Activated CD4-positive, alpha-beta T cell treated with anti-CD3 and anti-CD28 coated beads for 48 hours (primary cell): ENCODE results near the gene DFFA.
"Not testable (repeated sequence)": the region's sequence is repeated elsewhere in the genome, so short reads cannot be mapped to it uniquely, and the experiment has no call there.

Source experiments
- DNase-seq: peaks from one replicate; pipeline ENCODE4 v3.0.0-alpha.2; 2020

DFFA gene

GRCh38 chr1:10504249-10504648 lies 31.9 kb upstream of the DFFA start:
- DNase-seq, result no peak

GRCh38 chr1:10502206-10502605 lies 29.9 kb upstream of the DFFA start:
- DNase-seq, result no peak

GRCh38 chr1:10498231-10498630 lies 25.9 kb upstream of the DFFA start:
- DNase-seq, result no peak

- no peak for DNase-seq
Observed at GRCh38 chr1:10497109-10497508, 24.8 kb upstream of the DFFA start.

- peak; percentile 19 for DNase-seq
Observed at GRCh38 chr1:10495952-10496351, 23.6 kb upstream of the DFFA start.

GRCh38 chr1:10495475-10495817 lies 23.1 kb upstream of the DFFA start:
- DNase-seq, result no peak

GRCh38 chr1:10494754-10495474 lies 22.6 kb upstream of the DFFA start:
- peak; percentile 89 for DNase-seq

GRCh38 chr1:10494418-10494753 lies 22.1 kb upstream of the DFFA start:
- no peak for DNase-seq

- DNase-seq, result no peak
Observed at GRCh38 chr1:10490286-10490970, 18.1 kb upstream of the DFFA start.

GRCh38 chr1:10489291-10490055 lies 17.1 kb upstream of the DFFA start:
- DNase-seq, result no peak

- no peak for DNase-seq
Observed at GRCh38 chr1:10484521-10484920, 12.2 kb upstream of the DFFA start.

- no peak for DNase-seq
Observed at GRCh38 chr1:10480614-10481013, 8.3 kb upstream of the DFFA start.

GRCh38 chr1:10479296-10479695 lies 7.0 kb upstream of the DFFA start:
- no peak for DNase-seq

GRCh38 chr1:10475510-10475909 lies 3.2 kb upstream of the DFFA start:
- no peak for DNase-seq

- peak; percentile 93 for DNase-seq
Observed at GRCh38 chr1:10474613-10475507, 2.5 kb upstream of the DFFA start, which contains the start of gene PEX14. TSS of gene PEX14 (plus strand) at chr1:10474950. CDS start at chr1:10474967, 17 bp downstream.

GRCh38 chr1:10474309-10474612 lies 1.9 kb upstream of the DFFA start:
- DNase-seq, result not testable (repeated sequence)

- no peak for DNase-seq
Observed at GRCh38 chr1:10473145-10473765, 926 bp upstream of the DFFA start.

GRCh38 chr1:10471411-10472219 lies 714 bp downstream of the DFFA start:
- peak; percentile 12 for DNase-seq

- no peak for DNase-seq
Observed at GRCh38 chr1:10470043-10470442, 2.3 kb downstream of the DFFA start.

GRCh38 chr1:10467078-10467477 lies 5.3 kb downstream of the DFFA start:
- DNase-seq, result no peak

GRCh38 chr1:10459184-10459583 lies 13.1 kb downstream of the DFFA start:
- no peak for DNase-seq

GRCh38 chr1:10457875-10458274 lies 14.5 kb downstream of the DFFA start:
- no peak for DNase-seq
